GM19468 (cell line): Measurements from ENCODE around the gene XCL2.

Experiments used
- ATAC-seq: cut with Tn5 transposase; IDR thresholded peaks from one replicate; pipeline ENCODE4 v1.9.1; 2021; ENCODE audit warnings: mild to moderate bottlenecking, moderate library complexity, moderate number of reproducible peaks; ENCODE audit not compliant: unreplicated experiment; ENCODE audit errors: extremely low read depth

The XCL2 gene

DNA sequence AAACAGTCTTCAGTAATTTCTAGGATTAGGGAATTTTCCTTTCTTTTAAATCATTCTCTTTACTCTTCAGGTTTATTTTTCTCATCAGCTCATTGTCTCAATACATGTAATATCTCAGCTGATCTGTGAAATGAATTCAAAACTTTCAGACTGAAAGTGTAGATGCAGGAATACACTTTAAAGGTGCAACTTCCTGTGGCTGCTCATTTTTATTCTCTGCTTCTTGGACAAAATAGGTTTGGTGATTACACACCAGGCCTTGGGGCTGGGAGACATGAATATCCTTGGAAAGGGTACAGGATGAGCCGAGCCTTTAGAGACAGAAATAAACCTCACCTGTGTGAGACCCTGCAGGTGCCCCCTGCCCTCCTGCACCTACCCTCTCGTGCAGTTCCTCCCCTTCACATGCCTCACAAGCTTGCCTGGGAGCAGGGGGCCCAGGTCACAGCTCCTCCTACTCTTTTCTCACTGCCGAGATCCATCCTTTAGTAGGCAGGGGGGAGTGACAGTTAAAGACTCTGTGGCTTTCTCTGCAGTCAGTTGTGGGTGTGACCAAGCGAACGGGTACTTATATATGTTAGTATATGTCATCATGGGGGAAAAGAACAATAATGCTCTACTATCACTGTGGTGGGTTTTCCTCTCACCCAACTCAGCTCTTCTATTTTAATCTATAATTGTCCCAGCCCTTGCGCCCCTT is 23.6 kb downstream of the XCL2 start:
- ATAC-seq = no peak

- ATAC-seq = no peak
Observed at GRCh38 chr1:168518813-168519212, 25.0 kb downstream of the XCL2 start.

GRCh38 chr1:168518201-168518689 is 25.6 kb downstream of the XCL2 start:
- no peak for ATAC-seq

DNA sequence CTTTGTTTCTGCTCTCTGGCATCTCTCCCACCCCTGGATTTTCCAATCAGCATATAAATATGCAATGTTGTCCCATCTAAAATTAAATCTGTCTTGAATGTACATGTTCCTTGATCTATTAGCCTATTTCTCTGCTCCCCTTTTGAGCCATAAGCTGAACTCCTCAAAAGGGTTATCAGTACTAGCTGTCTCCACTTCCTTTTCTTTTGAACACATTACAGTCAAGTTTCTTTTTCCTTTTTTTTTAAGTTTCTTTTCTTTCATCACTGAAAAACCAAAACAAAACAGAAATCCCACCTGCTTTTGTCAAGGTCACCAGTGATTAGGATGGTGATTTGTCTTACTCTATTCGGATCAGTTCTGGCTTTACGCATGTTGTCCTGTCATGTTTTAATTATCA is 29.3 kb downstream of the XCL2 start:
- no peak for ATAC-seq

- no peak for ATAC-seq
Observed at GRCh38 chr1:168513656-168514404, 30.0 kb downstream of the XCL2 start.

DNA sequence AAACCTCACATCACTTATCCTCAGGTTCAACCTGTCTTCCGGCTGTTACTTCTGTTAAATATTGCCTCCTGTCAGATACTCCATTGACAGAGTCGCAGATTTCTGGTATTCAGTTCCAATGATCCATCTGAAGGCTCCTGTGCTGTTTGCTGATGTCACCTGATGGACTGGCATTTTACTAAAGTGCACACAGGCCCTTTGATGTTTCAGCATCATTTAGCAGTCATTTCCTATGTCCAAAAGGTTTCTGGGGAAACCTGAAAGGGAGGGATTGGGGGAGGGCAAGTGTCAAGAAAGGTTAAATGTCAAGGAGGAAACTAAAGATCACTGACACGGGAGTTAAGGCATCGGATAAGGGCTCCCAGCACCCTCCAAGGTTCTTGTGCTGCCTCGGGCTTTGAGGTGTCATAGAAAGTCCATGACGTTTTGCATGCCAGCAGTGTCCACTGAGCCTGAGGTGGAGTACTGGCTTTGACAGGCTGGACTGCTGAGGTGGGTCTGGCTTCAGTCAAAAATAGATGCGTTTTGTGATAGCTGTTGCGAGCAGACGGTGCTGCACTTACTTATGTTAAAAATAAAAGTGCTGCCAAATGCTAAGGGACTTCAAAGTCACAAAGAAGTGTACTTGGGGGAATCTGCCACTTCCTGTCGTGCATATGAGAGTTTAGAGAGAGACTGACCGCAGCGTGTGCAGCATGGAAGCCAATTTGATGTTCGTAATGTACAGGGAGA is 30.8 kb downstream of the XCL2 start:
- ATAC-seq = no peak

GRCh38 chr1:168509875-168510791 is 33.7 kb downstream of the XCL2 start:
- ATAC-seq = peak; percentile 34

GRCh38 chr1:168509210-168509609 is 34.6 kb downstream of the XCL2 start:
- no peak for ATAC-seq

DNA sequence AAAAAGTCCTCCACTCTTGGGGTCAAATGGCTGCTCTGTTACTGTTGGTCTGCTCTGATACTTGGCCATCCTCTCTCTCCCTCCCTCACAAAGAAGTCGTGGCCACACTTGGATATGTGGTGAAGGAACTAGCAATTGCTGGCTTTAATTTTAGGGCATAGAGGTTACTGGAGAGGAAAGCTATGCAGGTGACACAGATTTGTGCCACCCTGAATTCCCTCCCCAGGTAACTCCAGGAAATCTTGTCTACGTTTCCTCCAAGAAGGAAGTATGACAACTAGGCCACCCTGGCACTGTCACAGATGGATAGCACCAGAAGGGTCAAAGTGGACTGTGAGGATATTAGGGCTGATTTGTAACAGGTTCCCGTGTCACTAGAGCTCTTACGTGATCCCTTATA is 36.0 kb downstream of the XCL2 start:
- no peak for ATAC-seq

- ATAC-seq = no peak
Observed at GRCh38 chr1:168507231-168507630, 36.6 kb downstream of the XCL2 start.

DNA sequence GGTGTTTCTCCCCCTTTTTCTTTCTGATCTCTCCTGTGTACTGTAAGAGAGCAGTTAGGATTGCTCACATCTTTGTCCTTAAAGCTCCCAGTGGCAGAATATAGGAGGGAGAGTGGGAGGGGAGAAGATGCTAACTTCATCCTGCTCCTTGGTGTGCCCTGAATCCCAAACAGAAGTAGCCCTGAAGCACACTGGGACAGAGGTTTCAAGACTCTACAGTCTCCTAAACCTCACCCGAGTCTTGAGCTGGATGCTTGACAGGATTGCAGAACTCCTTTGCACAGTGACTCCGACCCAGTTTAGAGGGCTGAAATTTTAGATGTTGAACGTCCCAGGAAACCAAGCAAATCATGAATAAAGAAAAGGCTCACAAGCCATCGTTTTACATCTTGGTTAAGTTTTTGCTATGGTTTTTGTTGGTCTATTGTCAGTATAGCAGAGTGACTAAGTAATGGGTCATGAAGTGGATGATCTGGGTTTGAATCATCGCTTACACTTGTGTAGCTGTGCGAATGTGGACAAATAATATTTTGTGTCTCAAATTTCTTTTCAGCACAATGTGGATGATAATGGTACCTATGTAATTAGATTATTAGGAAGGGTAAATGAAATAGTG is 37.5 kb downstream of the XCL2 start:
- no peak for ATAC-seq

- no peak for ATAC-seq
Observed at GRCh38 chr1:168505006-168505405, 38.8 kb downstream of the XCL2 start.

DNA sequence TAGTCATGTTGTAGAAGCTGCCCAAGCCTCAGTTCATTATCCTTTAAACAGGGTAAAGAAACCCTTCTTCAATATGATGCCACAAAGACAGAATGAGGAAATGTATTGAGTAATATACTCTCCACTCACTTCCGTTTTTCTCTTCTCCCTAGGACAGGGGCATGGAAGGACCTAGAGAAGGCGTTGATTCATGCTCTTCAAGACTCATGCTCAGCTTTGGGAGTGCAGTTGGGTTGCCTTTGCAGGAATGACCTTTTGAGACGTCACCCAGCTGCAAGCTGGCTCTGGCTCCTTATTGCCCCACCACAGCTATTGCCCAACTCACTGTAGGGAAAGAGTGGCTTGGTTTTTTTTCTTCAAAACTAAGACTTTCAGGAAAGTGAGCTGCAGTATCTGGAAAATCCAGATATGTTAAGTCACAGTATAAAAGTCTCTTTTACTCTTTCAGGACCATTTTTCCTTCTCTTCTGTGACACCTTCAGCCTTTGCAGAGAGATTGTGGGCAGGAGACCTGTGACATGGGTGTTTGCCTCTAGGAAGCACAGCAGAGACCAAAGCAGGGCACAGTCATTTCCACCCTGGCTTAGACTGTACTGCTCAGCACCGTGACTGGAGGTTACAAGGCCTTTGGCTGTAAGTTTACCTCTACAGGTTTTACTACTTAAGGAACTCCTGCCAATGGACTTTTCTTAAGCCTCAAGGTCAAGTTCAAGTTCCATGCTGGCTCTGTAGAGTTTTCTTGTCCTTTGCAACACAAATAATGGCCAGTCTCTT is 39.5 kb downstream of the XCL2 start:
- ATAC-seq = peak; percentile 29

- ATAC-seq = no peak
Observed at GRCh38 chr1:168499688-168500049, 44.1 kb downstream of the XCL2 start.

- no peak for ATAC-seq
Observed at GRCh38 chr1:168498956-168499687, 44.7 kb downstream of the XCL2 start.

- ATAC-seq = no peak
Observed at GRCh38 chr1:168498159-168498631, 45.6 kb downstream of the XCL2 start.

- no peak for ATAC-seq
Observed at GRCh38 chr1:168497376-168497950, 46.3 kb downstream of the XCL2 start.
